HG02852 (cell line): ENCODE results near the gene KCNH5.

Experiments used
- ATAC-seq: cut with Tn5 transposase; IDR thresholded peaks from one replicate; pipeline ENCODE4 v1.9.1; 2021; ENCODE audit warnings: mild to moderate bottlenecking, moderate library complexity; ENCODE audit not compliant: unreplicated experiment

Gene KCNH5

DNA sequence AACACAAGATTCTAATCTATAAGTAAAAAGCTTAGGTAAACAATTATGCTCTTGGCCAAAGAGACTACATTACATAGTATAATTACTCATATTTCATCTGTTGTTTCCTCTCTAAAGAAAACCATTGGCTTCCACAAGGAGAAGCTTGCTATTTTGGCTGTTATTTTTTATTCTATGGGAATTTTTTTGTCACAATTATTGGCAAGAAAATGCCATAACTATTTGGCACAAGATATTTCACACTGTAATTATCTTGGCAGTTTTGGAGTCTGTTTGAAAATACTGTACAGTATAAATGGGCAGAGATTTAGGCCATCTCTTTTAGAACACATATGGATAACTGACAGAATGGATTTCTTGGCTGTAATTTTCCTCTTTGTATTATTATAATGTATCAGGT lies 51.2 kb downstream of the KCNH5 start:
- no peak for ATAC-seq

DNA sequence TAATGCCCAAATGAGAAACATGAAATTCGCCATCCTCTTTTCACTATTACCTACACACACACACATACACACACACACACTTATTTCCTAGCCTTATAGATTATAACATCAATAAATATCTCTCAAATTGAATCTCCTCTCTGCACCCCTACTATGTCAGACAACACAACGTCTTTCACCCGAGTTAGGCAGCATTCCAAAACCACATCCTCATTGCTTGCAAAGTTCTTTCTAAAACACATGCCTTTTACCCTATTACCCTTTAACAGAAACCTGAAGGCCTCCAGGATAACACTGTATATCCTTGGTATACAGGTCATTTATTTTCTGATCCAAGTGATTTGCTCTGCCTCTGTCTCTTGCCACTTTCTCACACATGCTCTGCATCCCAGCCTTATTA lies 56.3 kb downstream of the KCNH5 start:
- ATAC-seq: no peak

DNA sequence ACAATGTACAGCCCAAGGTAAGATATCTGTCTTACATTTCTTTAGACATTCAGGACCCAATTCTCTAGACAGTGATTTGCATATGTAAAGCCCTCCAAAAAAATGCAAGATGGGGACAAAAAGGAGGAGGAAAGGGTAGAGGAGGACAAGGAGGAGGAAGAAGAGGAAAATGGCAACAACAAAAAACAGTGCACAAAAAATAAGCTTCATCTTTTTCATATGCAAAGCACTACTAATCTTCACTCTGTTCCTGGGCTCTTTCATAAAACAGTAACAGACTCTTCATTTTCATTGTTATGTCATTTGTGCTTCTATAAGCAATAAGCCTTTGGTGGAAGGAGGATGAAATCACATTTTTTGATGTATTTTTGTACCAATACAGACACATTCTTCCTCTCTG lies 61.4 kb downstream of the KCNH5 start:
- ATAC-seq: no peak

DNA sequence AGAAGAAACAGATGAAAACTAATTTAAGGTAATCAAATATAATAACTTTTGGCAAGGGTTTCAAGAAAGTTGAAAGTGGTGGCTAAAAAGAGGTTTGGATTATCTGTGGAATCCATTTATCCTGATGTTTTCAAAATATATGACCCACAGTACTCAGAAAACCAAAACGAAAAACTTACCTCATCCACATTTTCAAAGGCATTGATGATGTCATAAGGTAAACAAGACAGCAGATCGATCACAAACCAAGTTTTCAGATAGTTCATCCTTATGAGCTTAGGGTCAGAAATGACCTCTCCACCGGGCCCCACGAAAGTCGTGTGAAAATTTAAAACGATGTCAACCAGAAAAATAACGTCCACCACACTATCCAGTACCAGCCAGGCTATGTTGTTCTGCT lies 64.6 kb downstream of the KCNH5 start:
- no peak for ATAC-seq

DNA sequence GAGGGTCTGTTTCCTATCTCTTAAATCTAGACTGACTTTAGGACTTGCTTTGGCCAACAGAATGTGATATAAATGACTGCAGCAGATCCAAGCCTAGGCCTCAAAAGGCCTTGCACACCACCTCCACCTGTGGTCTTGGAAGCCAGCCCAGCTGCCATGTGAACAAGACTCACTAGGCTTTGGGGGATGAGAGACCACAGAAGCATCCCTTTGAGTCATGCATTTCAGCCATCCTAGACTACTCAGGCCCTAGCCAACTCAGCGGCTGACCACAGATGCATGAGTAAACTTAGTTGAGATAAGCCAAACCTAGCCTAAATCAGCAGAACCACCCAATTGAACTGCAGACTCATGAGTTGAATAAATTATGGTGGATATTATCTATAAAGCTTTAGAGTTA lies 87.7 kb downstream of the KCNH5 start:
- no peak for ATAC-seq

DNA sequence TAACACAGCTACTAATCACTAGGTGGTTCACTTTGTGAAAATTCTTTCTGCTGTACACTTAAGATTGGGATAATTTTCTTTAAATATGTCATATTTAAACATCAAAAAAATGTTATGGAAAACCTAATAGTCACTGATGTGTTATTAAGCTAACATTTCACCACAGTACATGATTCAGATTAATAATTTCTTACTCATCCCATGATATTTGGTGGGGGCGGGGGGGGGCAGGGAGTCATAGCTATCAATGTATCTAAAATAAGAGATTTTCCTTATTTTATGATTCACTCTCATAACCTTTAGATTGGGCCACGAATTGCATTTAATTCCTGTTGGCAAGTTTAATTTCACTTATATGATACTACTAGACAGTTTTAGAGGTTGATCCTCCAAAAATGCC lies 88.8 kb downstream of the KCNH5 start:
- ATAC-seq: no peak

DNA sequence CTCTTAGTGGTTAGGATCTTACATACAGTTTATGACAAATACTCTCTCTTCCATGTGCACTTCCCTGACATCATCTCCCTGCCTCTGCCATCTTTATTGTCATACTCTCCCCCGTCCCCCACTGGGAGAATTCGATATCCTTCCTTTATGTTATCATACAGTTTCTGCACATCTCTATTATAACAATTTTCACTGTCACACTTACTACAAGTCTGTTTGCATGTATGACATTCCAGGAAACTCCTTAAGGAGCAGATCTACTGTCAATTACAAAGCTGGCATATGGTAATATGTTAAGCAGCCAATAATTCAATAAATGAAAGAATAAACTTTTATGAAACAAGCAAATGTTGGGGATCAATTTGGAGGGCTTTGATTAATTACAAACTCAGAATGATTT lies 91.1 kb downstream of the KCNH5 start:
- no peak for ATAC-seq

DNA sequence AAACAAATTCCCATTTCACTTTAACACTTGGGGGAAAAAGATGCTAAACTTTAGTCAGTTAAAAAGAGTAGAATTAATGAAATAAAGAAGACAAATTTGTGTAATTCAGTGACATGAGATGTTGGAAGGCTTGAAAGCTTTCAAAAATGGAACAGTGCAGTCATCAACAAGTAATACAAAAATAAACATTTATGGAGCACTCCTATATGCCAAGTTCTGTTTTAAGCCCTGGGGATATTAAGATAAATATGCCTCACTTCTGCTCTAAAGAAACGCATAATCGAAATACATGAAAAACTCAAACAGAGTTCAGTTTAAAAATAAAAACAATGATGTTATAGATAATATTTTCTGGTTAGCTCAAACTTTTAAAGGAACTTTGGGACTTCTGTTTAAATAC lies 93.0 kb downstream of the KCNH5 start:
- ATAC-seq: no peak

DNA sequence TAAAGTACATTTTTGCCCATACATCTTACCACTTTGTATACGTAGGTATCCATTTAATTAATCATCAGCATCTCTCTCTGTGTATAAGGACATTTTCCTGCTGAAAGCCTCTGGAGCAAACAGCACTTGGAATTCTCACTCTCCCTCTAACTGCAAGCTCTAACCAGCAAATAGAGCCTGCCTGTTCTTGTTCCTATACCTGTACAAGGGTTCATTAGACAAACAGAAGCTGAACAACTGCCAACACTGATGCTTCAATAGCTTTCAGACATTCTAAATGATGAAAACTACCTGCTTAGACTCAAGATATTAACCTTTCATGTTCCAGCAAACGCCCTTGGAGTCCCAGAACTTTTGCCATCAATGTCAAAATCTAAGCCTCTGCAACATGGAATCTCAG lies 98.0 kb downstream of the KCNH5 start:
- no peak for ATAC-seq

DNA sequence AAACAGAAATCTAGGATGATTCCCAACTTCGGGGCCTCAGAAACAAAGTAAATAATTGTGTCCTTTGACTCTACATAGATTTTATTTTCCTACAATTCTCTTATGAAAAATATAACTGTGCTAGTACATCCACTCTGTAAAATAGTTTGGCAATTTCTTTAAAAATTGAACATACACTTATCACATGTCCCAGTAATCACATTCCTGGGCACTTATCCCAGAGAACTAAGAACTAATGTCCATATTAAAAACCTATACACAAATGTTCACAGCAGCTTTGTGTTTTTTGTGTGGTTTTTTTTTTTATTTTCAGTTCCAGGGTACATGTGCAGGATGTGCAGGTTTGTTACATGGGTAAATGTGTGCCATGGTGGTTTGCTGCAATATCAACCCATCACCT lies 99.0 kb downstream of the KCNH5 start:
- ATAC-seq: no peak

DNA sequence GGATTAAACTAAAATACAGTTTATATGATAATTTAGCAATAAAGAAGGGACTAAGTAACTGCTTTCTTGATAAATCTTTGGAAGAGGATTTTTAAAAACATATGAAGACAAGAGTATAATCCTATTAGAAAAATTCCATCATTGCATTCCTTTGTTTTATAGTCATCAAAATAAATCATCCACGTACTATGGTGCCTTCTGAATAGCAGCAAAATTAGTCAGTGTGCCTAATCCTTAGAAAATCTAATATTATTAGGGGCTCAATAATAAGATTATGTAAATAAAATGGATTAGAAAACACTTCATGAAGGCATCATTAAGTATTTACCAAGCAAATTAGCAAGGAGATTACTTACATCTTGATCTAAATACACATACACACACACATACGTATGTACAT lies 102.1 kb downstream of the KCNH5 start:
- no peak for ATAC-seq

DNA sequence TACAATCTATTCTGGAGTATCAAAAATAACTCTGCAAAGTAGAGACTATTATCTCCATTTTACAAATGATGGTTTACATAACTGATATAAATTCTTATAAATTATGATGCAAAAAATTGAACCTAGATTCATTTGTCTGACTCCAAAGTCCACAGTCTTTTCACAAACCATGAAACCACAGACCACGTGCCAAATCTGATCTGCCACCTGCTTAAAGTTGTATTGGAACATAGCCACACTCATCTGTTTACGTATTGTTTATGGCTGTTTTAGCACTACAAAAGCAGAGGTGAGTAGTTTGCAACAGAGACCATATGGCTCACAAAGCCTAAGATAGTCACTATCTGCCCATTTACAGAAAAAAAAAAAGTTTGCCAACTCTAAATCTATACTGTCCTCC lies 105.3 kb downstream of the KCNH5 start:
- ATAC-seq: no peak

DNA sequence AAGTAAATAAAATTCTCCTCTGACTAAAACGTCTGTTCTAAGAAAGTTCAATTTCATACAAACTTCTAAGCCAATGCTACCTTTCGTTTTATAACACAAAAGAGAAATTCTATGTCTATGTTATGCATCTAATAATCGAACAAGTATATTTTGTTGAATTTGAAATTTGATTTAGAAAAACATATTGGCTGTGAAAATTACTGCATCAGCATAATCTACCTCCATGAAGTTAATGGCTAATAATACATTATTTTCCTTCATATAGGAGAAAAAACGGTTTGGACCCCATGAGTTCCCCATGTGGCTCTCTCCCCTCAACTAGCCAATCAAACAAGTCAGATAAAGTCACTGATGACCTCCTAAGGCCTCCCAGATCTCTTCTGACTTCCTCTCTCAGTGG lies 106.5 kb downstream of the KCNH5 start:
- ATAC-seq: no peak

DNA sequence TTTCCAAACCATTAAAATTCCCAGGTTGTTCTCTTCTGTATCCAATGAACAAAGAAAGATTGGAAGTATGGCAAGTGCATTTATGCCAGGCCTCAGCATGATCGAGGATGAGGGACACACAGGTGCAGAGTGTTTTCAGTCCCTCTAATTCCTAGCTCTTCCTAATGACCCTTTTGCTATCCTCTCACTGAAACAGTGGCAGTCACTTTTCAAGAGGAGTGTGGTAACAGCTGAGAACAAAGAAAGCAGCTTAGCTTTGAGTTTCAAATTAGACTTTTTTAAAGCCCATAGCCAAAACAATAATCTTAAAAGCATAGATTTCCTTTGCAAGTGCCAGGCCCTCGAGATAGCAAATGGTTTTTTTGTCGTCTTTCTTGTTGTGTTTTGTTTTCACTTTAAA lies 110.8 kb downstream of the KCNH5 start:
- ATAC-seq: no peak

DNA sequence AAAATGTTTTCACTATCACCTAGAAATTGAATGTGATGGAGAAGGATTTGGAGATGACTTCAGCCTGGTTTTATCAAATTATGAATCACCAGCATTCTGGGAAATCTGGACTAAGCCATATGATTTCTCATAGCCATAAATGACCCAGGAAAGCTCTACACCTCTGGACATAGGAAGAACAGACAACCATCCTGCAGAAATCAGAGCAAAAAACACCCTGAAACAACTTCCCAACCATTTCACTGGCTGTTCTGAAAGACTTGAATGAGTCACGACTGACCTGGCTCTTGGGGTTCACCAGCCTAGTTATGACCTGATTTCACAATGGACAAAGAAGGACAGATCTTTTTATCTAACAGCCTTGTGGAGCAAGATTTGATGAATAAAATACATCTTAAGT lies 123.8 kb downstream of the KCNH5 start:
- ATAC-seq: no peak

DNA sequence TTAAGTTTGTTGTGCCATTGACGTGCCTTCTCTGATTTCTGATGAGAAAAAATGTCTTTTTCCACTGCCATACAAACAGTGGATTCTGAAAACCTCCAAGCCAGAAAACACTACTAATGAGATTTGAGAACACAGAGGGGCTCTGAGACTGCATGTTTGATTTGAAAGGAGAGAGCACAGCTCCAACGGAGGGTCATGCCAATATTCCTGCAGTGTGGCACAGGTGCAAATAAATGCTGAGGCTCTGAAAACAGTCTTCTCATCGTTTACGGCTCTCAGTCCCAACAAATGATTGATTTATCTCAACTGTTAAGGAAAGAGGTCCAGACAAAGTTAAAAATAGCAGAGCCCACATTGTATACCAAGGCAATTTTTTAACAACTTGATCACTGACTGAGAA lies 128.7 kb downstream of the KCNH5 start:
- ATAC-seq: no peak

DNA sequence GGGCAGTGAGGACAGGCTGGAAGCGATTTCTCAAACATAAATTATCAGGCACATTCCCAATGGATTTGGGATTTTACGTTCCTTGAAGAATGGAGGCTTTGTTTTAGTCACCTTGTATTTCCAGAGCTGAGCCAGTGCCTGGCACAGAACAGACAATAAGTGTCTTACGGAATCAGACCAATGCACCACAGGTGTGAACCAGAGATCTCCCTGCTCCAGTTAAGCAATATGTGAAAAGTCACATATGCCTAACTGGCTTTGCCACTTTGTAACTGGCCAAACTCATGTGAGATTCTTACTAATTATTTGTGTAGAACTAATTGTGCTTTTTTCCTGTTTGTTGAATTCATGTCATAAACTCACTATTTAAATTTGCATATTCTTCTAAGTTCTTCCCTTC lies 130.4 kb downstream of the KCNH5 start:
- no peak for ATAC-seq

DNA sequence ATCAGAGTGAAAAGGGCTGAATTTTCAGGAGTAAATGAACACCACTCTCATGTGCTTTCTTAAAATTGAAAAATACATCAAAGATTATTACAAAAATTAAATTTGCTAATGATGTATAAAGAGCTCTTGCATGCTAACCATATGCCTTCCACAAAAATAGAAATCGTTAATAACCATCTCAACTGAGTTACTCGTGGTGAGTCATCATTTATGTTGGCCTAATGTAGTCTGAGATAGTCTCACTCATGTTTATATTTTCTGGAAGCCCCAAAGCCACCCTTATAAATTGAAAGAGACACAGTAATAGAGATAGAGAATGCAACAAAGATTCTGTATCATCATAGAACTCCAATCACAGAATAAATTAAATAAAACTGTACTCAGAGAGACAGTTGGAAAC lies 131.2 kb downstream of the KCNH5 start:
- no peak for ATAC-seq

DNA sequence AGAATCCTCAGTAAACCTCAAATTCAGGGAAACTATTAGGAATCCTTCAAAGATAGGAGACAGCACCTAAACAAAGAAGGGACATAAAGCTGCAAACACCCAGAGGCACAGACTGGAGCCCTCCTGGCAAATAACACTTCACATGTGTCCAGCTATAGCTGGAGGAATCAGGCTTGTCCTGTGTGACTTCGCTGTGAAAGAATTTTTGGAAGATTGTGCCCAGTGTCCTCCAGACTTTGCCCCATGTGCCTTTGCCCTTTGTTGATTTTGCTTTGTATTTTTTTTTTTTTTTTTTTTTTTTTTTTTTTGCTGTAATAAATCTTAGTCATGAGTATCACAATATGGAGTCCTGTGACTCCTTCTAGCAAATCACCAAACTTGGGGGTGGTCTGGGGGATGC lies 136.8 kb downstream of the KCNH5 start:
- no peak for ATAC-seq

DNA sequence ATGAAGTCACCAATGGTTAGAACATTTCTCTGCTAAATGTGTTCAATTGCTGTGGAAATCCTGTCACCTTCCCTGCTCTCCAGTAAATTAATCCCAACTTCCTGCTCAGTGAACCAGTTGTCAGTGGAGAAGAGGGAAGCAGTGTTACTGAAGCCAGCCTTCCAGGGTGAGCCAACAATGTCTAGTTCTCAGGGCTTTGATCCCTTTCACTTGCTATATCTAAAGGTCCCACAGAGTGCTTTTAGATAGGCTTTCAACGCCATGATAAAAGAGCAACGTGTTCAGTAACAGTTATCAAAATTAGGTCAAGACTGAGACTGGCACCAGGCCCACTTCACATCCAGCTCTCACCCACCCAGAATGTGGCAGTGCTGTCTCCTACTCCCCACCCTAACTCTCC lies 139.7 kb downstream of the KCNH5 start:
- ATAC-seq: no peak

DNA sequence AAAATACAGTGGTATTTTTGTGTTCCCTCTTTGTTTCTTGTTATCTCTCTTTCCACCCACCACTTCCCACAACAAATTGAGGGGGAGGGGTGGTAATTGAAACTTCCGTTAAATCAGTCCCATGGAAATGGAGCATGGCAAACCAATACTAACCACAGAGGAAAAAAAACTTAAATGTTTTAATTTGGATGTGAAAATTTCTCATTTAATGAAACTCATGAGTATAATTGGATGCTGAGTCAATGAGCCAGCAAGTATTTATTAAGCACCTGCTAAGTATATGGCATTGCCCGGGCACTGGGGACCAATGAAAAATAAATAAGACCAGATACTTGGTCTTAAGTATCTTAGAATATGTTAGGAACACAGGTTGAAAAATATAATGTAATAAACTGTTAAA lies 147.5 kb downstream of the KCNH5 start:
- ATAC-seq: no peak

DNA sequence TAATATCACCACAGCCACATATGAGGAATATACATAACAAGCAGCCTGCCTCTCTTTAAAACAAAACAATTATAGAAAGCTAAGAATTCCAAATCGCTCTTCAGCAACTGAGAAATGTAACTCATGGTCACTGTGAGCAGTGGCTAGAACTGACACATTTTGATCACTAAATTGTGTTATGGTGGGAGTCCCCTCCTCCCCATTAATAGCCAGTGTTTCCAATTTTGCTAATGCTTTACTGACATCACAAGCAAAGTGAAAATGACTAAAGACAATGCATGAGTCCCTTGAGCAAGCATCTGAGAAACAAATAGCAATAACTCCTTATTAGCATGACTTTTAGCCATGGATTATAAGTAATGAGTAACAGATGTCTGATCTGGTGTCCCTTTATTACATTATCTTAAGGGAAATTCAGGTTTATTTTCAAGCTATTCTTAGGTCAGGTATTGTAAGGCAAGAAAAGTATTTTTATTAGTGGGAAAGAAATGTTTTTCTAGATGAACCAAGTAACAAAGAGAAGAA lies 148.3 kb downstream of the KCNH5 start:
- ATAC-seq: no peak

DNA sequence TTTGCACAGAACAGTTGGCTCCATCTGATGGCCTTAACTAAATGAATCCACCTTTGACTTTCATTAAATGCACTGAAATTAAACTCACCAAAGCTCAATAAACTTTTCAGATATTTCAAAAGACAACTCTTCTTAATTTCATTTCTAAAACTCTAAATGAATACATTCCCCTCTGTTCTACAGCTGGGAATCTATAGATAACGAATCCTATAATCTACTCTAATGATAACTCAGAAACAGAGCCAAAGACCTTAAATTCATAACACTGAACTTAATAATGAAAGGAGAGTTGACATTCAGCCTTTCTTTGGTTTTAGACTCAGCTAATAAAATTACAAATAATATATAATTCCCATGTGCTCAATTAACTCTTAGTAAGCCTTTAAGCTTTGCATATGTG lies 150.5 kb downstream of the KCNH5 start:
- no peak for ATAC-seq

DNA sequence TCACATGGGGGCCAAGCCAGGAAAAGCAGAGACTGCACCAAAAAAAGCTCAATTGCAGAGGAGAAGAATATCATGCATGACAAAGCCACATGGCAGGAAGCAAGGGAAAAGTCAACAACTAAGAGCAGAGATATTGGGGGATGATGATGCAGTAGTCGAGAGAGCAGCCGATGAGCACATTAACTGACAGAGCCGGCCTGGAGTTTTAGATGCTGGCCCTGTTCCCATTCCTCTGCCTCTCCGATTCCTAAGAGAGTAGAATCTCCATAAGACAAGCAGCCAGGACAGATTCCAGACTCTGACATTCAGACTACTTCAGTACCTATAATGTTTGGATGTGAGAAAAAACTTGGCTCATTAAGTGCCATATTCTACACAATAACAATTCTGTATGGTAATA lies 155.9 kb downstream of the KCNH5 start:
- no peak for ATAC-seq
